ENCODE measurements around the gene MPDZ.

The MPDZ gene

GRCh38 chr9:13128266-13128860 lies 151.1 kb downstream of the MPDZ start:
- no peak for DNase-seq

- DNase-seq = no peak
These were observed 152.4 kb downstream of the MPDZ start for GRCh38 chr9:13127131-13127530.

DNA sequence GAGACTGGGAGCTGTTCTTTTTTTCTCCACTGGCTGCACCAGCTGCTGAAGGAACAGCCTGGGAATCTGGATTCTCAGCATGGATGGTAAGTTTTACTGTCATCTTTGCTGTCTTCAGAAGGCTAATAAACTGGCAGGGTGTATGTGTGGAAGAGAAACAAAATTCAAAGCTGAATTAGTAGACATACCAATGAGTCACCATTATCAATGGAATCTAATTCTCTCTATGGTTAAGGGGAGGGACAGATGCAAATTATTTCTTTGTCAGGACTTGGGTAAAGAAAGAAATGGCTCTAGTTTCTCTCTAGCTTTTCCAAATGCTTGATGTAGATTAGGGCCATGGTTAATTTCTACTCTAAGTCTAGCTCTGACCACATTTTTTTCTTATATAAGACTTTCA lies 154.2 kb downstream of the MPDZ start:
- no peak for DNase-seq

DNA sequence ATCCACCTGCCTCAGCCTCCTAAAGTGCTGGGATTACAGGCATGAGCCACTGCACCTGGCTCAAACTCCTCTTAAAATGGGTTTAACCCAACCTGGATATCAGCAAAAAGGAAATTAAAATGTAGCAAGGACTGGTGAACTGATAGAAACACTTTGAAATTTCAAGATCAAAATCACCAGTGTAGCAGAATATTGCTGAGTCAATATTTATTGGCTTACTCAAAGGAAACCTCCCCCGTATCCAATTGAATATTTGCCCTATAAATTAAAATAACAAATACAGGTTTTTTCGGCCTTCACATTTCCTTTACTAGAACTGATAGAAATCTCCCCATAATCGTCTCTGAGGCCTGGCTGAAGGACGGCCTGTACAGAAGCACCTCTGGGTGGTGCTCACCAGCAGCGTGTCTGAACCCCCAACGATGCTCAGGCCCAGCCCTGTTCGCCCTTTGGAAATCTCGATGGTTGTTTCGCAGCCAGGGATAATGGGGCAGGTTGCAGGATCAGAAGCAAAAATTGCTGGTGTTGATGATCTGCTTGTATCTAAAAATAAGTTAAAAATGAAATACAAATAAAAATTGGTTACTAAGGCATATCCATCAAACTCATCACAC lies 156.6 kb downstream of the MPDZ start:
- no peak for DNase-seq

DNA sequence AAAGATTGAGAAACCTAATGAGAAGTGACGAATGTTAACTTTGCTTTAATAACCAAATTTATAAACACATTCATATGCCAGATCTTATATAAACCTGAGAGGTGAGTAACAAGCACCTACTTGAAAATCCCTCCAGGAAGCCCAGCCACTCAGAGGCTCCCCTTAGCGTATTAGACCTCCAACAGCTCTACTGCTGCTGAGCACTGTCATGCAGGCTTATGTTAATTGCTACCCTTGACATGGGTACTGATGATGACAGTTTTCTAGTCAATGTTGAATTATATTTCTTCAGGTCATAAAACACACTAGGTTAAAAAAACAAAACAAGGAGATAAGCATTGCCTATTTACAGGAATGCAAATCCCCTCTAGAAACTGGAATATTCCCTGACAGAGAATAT lies 161.2 kb downstream of the MPDZ start:
- DNase-seq = no peak

GRCh38 chr9:13116292-13116691 lies 163.2 kb downstream of the MPDZ start:
- no peak for DNase-seq

GRCh38 chr9:13113751-13114150 lies 165.7 kb downstream of the MPDZ start:
- no peak for DNase-seq

DNA sequence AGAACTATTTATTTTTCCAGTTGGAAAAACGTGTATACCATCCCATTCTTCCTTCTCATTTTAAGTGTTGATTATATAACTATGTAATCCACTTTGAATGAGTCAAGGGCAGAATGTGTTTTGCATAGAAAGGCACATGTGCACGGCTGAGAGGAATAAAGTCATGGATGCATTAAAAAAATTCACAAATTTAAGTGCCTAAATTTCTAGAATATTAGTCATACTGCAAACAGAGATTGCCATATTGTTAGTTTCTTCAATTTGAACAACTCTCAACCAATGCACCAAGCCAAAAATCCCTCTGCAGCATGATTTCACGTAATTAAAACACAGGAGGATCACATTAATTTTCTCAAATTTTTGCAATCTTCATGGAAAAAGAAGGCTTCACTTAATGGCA lies 166.3 kb downstream of the MPDZ start:
- DNase-seq = no peak

DNA sequence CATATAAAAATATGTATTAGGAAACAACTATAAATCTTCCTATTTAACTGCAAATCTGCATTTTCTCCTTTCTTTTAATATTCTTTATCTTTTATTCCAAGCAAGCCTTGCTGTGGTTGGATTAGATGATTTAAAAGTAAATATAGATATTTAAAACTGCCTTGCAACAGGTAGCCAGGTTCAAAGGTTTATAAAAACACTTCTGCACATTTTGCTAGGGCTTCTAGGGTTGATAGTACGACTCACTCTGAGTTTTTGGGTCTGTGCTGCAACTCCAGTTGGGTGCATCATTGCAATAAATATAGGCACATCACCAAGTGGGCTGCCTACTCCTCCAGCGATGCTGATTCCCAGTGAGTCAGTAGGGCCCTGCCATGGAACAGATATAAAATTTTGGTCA lies 167.7 kb downstream of the MPDZ start:
- DNase-seq = no peak

DNA sequence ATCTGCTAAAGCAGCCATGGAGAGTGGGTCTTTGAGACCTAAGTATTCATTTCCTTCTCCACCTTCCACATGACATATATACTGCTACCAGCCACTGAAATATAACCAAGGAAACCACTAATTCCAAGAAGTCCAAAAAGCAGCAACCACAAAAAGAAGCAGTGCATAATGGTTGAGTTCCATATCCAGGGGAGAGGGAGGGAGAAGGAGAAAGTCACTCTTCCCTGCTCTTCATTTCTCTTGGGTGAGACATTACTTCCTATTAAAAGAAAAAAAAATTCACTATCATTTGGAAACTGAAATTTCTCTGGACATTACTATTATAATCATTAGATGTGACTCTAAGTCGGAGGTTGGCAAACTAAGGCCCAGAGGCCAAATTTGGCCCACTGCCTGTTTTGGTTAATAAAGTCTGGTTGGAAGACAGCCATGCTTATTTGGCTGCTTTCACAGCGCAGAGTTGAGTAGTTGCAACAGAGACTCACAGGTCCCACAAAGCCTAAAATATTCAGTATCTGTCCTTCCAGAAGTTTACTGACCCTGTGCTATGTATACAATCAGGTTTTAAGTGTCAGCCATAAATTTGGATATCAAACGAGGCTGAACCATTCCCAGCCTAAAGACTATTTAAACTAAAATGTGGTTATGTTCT lies 168.6 kb downstream of the MPDZ start:
- DNase-seq = no peak

- DNase-seq = no peak
These were observed 169.7 kb downstream of the MPDZ start for GRCh38 chr9:13109781-13110180.

DNA sequence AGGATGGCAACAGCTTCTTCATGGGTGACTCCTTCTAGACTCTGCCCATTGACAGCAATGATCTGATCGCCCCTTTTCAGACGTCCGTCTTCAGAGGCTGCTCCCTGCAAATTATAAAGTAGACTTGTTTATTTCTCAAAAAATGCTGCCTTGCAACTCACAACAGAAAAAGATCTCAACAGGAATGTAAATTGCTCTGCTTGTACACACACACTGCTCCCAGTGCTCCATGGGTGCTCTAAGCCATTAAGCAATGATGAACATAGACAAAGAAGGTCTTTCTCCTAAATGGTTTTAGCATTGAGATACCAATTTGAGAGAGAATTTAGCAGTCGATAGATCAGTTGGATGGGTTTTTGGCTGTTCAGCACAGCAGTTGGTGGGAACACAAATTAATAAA lies 172.5 kb downstream of the MPDZ start:
- no peak for DNase-seq

DNA sequence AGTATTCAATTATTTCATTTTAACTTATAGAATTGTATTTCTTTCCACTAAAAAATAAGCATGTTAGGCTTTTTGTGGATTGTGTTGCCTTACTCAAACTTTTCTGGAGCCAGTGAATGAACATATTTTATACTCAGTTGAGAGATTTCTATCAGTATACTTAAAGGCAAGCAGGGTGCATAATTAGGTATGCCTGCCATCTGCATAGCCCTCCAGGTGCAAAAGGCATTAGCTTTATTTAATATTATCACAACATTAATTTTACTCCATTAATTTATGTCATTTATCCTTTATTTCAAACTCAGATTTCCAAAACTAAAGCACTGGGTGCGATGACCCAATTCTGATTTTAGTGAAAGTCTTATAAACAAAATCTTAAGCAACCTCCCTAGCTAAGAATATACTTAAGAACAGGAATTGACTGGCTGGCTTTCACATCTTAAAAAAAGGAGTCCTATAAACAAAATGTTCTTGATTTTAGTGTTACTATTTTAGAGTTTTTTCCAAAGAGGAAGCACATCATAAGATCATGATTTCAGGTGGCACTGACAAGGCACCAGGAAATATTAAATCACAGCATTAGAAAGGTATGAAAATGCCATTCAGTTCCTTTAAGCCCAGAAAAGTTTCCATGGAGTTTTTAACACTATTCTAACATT lies 178.4 kb downstream of the MPDZ start:
- DNase-seq = no peak

DNA sequence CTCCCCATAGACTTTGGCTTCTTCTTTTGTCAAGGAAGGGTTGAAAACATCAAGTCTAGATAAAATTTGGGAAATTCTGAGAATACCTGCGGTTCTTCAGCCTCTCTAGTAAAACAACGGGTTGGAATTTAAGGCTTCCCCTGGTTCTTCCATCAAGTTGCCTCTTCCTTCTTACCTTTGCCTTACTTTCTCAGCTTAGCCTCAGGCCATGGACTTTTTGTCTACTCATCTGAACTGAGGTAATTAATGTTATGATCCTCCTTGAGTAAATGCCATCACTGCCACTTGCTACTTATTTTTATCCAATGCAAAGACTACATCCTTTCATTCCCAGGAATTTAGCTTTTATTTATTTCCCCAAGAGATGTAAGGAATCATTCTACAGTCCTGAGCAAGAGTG lies 184.4 kb downstream of the MPDZ start:
- no peak for DNase-seq

DNA sequence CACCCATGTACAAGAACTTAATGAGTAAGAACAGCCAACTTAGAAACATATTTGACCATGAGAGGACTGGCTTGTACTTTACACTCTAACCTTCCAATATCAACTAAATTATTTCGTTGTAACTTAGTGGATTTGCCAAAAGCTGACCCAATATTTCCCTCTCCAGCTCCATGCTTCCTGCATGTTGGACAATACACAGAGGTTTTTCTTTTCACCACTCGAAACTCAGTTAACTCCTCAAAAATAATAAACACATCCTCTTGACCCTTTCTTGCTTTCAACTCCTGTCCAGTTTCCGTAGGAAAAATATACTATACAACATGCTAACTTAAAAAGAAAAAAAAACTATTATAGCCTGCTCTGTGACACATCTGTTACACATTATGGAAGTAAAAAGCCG lies 188.9 kb downstream of the MPDZ start:
- no peak for DNase-seq

GRCh38 chr9:13089666-13090065 lies 189.8 kb downstream of the MPDZ start:
- no peak for DNase-seq

GRCh38 chr9:13088720-13089427 lies 190.6 kb downstream of the MPDZ start:
- no peak for DNase-seq

- no peak for DNase-seq
These were observed 195.4 kb downstream of the MPDZ start for GRCh38 chr9:13083963-13084528.

- DNase-seq = no peak
These were observed 196.1 kb downstream of the MPDZ start for GRCh38 chr9:13083366-13083765.

DNA sequence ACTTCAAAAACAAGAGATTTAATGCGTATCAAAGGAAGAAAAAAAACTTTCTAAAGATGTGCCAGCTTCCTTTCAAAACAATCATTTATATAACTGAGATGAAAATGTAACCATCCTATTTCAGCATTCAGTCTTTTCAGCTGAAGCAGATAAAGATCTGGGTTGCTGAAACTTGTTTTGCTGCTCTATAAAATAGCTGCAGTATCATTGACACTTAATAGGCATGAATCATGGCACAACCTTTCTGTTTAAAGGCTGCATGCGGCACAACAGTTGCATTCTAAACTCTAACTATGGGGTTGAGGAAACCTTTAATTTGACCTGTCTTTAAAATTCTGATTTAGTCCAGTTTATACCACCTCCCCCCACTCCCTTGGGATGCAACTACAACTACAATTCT lies 196.7 kb downstream of the MPDZ start:
- DNase-seq = no peak

GRCh38 chr9:13078164-13078563 lies 201.3 kb downstream of the MPDZ start:
- no peak for DNase-seq

DNA sequence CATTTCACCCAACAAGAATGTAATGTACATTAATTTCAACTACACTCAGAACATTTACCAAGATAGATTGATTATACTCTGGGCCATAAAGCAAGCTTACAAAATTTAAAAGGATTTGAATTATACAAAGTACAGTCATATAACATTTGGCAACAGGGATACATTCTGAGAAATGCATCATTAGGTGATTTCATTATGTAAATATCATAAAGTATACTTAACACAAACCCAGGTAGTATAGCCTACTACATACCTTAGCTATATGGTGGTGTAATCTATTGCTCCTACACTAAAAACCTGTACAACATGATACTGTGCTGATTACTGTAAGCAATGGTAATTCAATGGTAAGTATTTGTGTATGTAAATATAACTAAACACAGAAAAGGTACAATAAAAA lies 202.9 kb downstream of the MPDZ start:
- no peak for DNase-seq

GRCh38 chr9:13071921-13072320 lies 207.6 kb downstream of the MPDZ start:
- DNase-seq = no peak
